Kidney (tissue), 14 donors: ENCODE measurements around the gene KIF21A. TPM values are rescaled to one million over a fixed set of nuclear protein-coding genes. Genes with fewer than 3 reads are reported as not detected.

Experiments used
- DNase-seq, 5 donors: peaks; one replicate each; pipeline ENCODE4 v3.0.0-alpha.2; 2013 to 2020
- FAIRE-seq: peaks from 2 replicates; lab custom pipeline; 2012; peaks lifted over from hg19 to GRCh38; lab: Jason Lieb, UNC
- H3K27ac ChIP-seq, 2 donors: one replicate each; pipeline ENCODE4 v1.7.0; 2013; ENCODE audit warnings: low read depth in 2 of 2, low read length in 2 of 2, inconsistent platforms in 1 of 2
- H3K27me3 ChIP-seq: one replicate; pipeline ENCODE4 v1.7.1; 2013; ENCODE audit warnings: low read length, inconsistent platforms; ENCODE audit not compliant: control insufficient read depth, insufficient read depth
- H3K36me3 ChIP-seq, 3 donors: one replicate each; pipeline versions ENCODE4 v1.7.0 to v1.7.1; 2013; ENCODE audit warnings: low read length in 3 of 3, control low read depth in 1 of 3, inconsistent platforms in 1 of 3; ENCODE audit not compliant: insufficient read depth in 3 of 3, control insufficient read depth in 2 of 3
- H3K4me1 ChIP-seq, 3 donors: one replicate each; pipeline versions ENCODE4 v1.7.0 to v1.7.1; 2013; ENCODE audit warnings: low read length in 3 of 3, inconsistent platforms in 1 of 3, low read depth in 1 of 3; ENCODE audit not compliant: control insufficient read depth in 2 of 3, insufficient read depth in 2 of 3
- H3K4me3 ChIP-seq, 3 donors: one replicate each; pipeline versions ENCODE4 v1.7.0 to v1.8.1; 2013; ENCODE audit warnings: low read length in 3 of 3, control low read depth in 1 of 3, inconsistent platforms in 1 of 3
- H3K9ac ChIP-seq, 3 donors: one replicate each; pipeline versions ENCODE4 v1.7.0 to v1.7.1; 2013; ENCODE audit warnings: low read length in 3 of 3, control low read depth in 1 of 3, inconsistent platforms in 1 of 3
- H3K9me3 ChIP-seq, 3 donors: one replicate each; pipeline versions ENCODE4 v1.7.0 to v1.7.1; 2013; ENCODE audit warnings: low read length in 3 of 3, control low read depth in 1 of 3, inconsistent platforms in 1 of 3; ENCODE audit not compliant: control insufficient read depth in 2 of 3, insufficient read depth in 1 of 3
- intact Hi-C: fragments of 100-400 bp; cut with DNase I; formaldehyde crosslinking; loops from one replicate; pipeline ENCODE4 v1.11.1; 2022
- polyA plus RNA-seq: library from polyadenylated mRNA; stranded (reverse); fragments of 350-450 nt; fragmentation: Illumina TruSeq; extraction: RNeasy Lipid Tissue Mini Kit (QIAGEN cat#74804); gene quantifications from one replicate; pipeline ENCODE4 v1.2.3, GENCODE V29; 2014; ENCODE audit warnings: low read depth, low replicate concordance; ENCODE audit not compliant: insufficient read depth
- total RNA-seq: library from RNA; stranded (reverse); fragmentation: NEBNext Ultra II Directional; extraction: Animal tissue kit (Norgen Biotek cat#: 25700); gene quantifications from one replicate; pipeline ENCODE4 v1.2.1, GENCODE V29; 2021
- TF ChIP-seq, protein P1 (sequence below): IDR thresholded peaks from 3 replicates; pipeline ENCODE4 v1.5.1; 2012; ENCODE audit warnings: mild to moderate bottlenecking, moderate library complexity, borderline replicate concordance; ENCODE audit not compliant: insufficient read depth; ENCODE audit errors: extremely low read depth
- donor health status: control.
- donor health status: control.
- donor health status: control.
- donor health status: control.
- donor health status: control.
- donor health status: DM: yes; HTN: yes; CAD: no.
- donor health status: Normal renal cell carcinoma (clear cell type).

KIF21A gene
- total and polyA plus RNA-seq, 2 donors from 2014 or later, result 16.8 to 25.7 TPM

DNA sequence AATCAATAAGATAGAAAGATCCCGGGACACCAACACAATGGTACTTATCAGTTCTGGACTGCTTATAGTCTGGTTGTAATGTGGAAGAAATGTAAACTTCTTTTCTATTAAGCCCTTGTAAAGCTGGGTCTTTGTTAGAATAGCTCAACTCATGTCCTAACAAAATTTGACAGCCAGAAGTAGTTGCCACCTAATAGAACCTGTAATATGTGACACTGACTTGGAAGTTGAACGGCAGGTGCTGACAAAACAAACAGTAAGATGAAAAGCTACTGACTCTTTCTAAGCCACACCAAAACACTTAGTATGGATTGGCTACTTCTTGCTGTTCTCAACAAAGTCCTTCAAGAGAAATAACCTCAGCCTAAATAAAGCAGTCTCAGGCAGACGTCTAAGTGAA lies 56.6 kb downstream of the KIF21A start:
- Histone ChIP-seq H3K27ac (no peak overlapping the region), H3K4me3 (no peak overlapping the region), H3K9ac (no peak overlapping the region), H3K27me3 (no peaks in the 10 kb centered on the region), H3K4me1 (no peaks in the 10 kb centered on the region), H3K9me3 (no peaks in the 10 kb centered on the region), H3K36me3 (no peaks in the 10 kb centered on the region)
- DNase-seq (no peak), FAIRE-seq (no peak)
- TF ChIP-seq, protein P1, sequence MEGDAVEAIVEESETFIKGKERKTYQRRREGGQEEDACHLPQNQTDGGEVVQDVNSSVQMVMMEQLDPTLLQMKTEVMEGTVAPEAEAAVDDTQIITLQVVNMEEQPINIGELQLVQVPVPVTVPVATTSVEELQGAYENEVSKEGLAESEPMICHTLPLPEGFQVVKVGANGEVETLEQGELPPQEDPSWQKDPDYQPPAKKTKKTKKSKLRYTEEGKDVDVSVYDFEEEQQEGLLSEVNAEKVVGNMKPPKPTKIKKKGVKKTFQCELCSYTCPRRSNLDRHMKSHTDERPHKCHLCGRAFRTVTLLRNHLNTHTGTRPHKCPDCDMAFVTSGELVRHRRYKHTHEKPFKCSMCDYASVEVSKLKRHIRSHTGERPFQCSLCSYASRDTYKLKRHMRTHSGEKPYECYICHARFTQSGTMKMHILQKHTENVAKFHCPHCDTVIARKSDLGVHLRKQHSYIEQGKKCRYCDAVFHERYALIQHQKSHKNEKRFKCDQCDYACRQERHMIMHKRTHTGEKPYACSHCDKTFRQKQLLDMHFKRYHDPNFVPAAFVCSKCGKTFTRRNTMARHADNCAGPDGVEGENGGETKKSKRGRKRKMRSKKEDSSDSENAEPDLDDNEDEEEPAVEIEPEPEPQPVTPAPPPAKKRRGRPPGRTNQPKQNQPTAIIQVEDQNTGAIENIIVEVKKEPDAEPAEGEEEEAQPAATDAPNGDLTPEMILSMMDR, result no peak
- intact Hi-C loops, result no loop called here

DNA sequence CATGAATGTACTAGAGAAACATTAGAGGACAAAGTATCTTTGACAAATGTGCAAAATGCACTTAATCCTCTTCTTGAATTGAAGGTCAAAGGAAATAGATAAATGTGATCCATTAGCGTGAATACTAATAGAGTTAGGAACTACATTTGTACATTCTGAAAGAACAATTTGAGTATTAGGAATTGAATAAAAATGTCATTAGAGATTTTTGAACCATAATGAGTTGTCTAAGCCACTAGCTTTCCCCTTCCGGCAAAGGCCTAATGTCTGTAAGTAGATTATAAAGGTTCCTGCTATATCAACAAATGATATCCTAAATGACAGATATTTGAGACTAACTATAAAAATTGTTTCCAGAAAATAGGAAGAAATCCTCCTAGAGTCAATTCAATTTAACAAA lies 59.8 kb downstream of the KIF21A start:
- FAIRE-seq, result no peak

DNA sequence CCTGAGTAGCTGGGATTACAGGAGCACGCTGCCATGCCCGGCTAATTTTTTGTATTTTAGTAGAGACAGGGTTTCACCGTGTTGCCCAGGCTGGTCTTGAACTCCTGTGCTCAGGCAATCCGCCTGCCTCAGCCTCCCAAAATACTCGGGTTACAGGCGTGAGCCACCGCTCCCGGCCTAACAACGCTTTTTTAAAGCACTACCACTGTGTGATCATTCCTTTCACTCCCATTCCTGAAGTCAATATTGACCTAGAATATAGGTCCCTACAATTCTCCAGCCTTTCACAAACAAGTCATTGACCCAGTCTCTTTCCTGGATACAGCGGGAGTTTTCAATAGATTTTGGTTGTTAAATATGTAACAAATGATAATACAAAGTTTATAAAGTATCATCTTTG lies 62.8 kb downstream of the KIF21A start:
- Histone ChIP-seq H3K9ac (no peak overlapping the region), H3K4me3 (no peak overlapping the region), H3K9me3 (no peaks in the 10 kb centered on the region), H3K36me3 (no peaks in the 10 kb centered on the region), H3K4me1 (peaks cover 0 to 4% (median 4%) of the 10 kb centered on the region in 3 donors), H3K27me3 (no peaks in the 10 kb centered on the region), H3K27ac (no peak overlapping the region)
- no peak for FAIRE-seq
- intact Hi-C loops, result no loop called here
- TF ChIP-seq, protein P1, result no peak
- DNase-seq, result peak in 1 of 5 donors; percentile 22

More for the DNA sequence above, 59.8 kb downstream of the KIF21A start:
- Histone ChIP-seq H3K4me3 (no peak overlapping the region), H3K9me3 (no peaks in the 10 kb centered on the region), H3K36me3 (no peaks in the 10 kb centered on the region), H3K4me1 (no peaks in the 10 kb centered on the region), H3K27ac (no peak overlapping the region), H3K27me3 (no peaks in the 10 kb centered on the region), H3K9ac (no peak overlapping the region)
- DNase-seq, result no peak
- intact Hi-C loops, result no loop called here
- TF ChIP-seq, protein P1, result no peak

DNA sequence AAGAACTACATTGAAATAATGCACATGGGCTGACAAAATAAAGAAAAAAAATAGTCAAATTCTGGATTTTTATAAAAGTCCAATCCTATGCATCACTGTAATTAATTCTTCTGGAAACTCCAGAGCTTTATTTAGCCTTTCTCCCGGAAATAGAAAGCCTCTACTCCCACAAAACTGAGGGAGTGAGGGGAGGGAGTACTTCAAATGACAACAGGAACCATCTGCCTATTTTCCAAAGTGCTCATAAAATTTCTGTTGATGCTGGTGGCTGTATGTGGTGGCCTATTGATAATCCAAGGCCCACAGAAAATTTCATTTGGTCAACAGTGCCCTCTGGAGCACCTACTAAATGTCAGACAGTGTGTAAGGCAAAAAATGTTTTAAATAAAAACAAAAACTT lies 64.6 kb downstream of the KIF21A start:
- no peaks in the 10 kb centered on the region for H3K36me3 ChIP-seq
- DNase-seq (peak in 2 of 5 donors; percentile 22 to 72), FAIRE-seq (no peak)
- H3K27me3 ChIP-seq, result no peaks in the 10 kb centered on the region
- intact Hi-C loops, result no loop called here
- H3K9ac ChIP-seq, result no peak overlapping the region
- H3K9me3 ChIP-seq, result no peaks in the 10 kb centered on the region
- H3K4me3 ChIP-seq, result no peak overlapping the region
- H3K27ac ChIP-seq, result no peak overlapping the region
- TF ChIP-seq, protein P1, result no peak
- peaks cover 0 to 4% (median 4%) of the 10 kb centered on the region in 3 donors for H3K4me1 ChIP-seq
